Measurements from ENCODE around the gene E2F8. TPM values are rescaled to one million over a fixed set of nuclear protein-coding genes. Genes with fewer than 3 reads are reported as not detected.

Gene E2F8
- total RNA-seq, 1 experiment from 2014 or later = 11.3 TPM

GRCh38 chr11:19284881-19285280 is 44.1 kb upstream of the E2F8 start:
- no peak for DNase-seq
- Histone ChIP-seq H2BK20ac (ENCODE audit: low read depth, low read length, poor library complexity, severe bottlenecking) (no peak overlapping the region), H4K8ac (replicated peaks; ENCODE audit: insufficient read length, low read depth, low read length) (no peak overlapping the region), H4K20me1 (ENCODE audit: control insufficient read depth, insufficient read depth, insufficient read length) (no peaks in the 10 kb centered on the region), H3K79me2 (ENCODE audit: insufficient read depth, low read length) (no peaks in the 10 kb centered on the region), H4K5ac (ENCODE audit: insufficient read length, low read depth, low read length) (no peak overlapping the region), H2AK5ac (ENCODE audit: insufficient read length, low read length) (no peak overlapping the region), H2BK5ac (ENCODE audit: insufficient read length, low read length) (no peak overlapping the region), H3K14ac (ENCODE audit: insufficient read depth, low read length) (no peak overlapping the region), H3T11ph (ENCODE audit: low read length) (no peak overlapping the region), H3K4me2 (ENCODE audit: insufficient read depth, insufficient read length, low read length) (no peak overlapping the region), H3K56ac (ENCODE audit: insufficient read length, low read depth, low read length) (no peak overlapping the region), H3K79me1 (ENCODE audit: insufficient read depth, low read depth, low read length, poor library complexity, severe bottlenecking) (no peaks in the 10 kb centered on the region), H3K23ac (ENCODE audit: insufficient read length, low read depth, low read length) (no peak overlapping the region), H2BK120ac (ENCODE audit: low read depth, low read length, poor library complexity, severe bottlenecking) (no peak overlapping the region), H3K9me3 (ENCODE audit: control insufficient read depth, low read depth, low read length) (no peaks in the 10 kb centered on the region), H3K27ac (ENCODE audit: insufficient read length, low read depth, low read length) (no peak overlapping the region), H3K9ac (ENCODE audit: extremely low read depth, insufficient read length, low read length) (no peak overlapping the region), H2AFZ (ENCODE audit: low read length) (no peak overlapping the region), H2BK12ac (ENCODE audit: insufficient read length, low read depth, low read length) (no peak overlapping the region), H3K27me3 (ENCODE audit: insufficient read depth, low read length) (no peaks in the 10 kb centered on the region), H2BK15ac (ENCODE audit: low read depth, low read length) (no peak overlapping the region), H3K18ac (ENCODE audit: insufficient read length, low read depth, low read length) (no peak overlapping the region), H3K4ac (ENCODE audit: low read depth, low read length) (no peak overlapping the region), H3K4me1 (ENCODE audit: insufficient read depth, low read length) (no peaks in the 10 kb centered on the region), H3K23me2 (ENCODE audit: insufficient read length, low read depth, low read length, poor library complexity, severe bottlenecking) (no peaks in the 10 kb centered on the region), H4K91ac (ENCODE audit: insufficient read length, low read depth, low read length) (no peak overlapping the region)
- TF ChIP-seq CTCF (conservative IDR thresholded peaks at IDR 0.05) = no peak
- Mint-ChIP-seq H3K36me3 (ENCODE audit: insufficient read depth in 1 of 3, low read depth in 3 of 3) (no peaks in the 10 kb centered on the region), H3K9me3 (no peaks in the 10 kb centered on the region; a peak in 1 of 5 replicates), H3K27me3 (ENCODE audit: low read depth) (no peaks in the 10 kb centered on the region; the same call in 1 of the 2 replicates), H3K4me1 (peaks cover 12 to 24% of the 10 kb centered on the region in 2 experiments), H3K4me3 (no peak overlapping the region), H3K27ac (no peak overlapping the region; a peak in 1 of 7 replicates)
- WGBS (ENCODE audit: extremely low coverage, insufficient read length, low lambda C conversion rate) = no CpG with 5 or more reads among the region's 3 CpGs
